Amygdala (tissue), 56 donors: ENCODE measurements around the gene ZNF239.
"Not testable (repeated sequence)": the region's sequence is repeated elsewhere in the genome, so short reads cannot be mapped to it uniquely, and the experiment has no call there.

Experiments used
- DNase-seq, 56 donors: peaks; one replicate each; lab custom pipeline; 2025; lab: John Stamatoyannopoulos, UW

Gene ZNF239

GRCh38 chr10:43584051-43584450 is 9.6 kb upstream of the ZNF239 start:
- DNase-seq, result no peak

GRCh38 chr10:43576580-43576979 is 2.2 kb upstream of the ZNF239 start:
- DNase-seq, result no peak

GRCh38 chr10:43576062-43576461 is 1.6 kb upstream of the ZNF239 start:
- DNase-seq, result no peak

GRCh38 chr10:43574906-43575305 is 490 bp upstream of the ZNF239 start:
- DNase-seq, result no peak

- DNase-seq, result no peak
These were observed 991 bp downstream of the ZNF239 start for GRCh38 chr10:43573250-43574000.

GRCh38 chr10:43570971-43571370 is 3.4 kb downstream of the ZNF239 start:
- DNase-seq, result no peak

- DNase-seq, result no peak
These were observed 4.7 kb downstream of the ZNF239 start for GRCh38 chr10:43569681-43570080.

- no peak for DNase-seq
These were observed 17.2 kb downstream of the ZNF239 start for GRCh38 chr10:43557214-43557613.

- not testable (repeated sequence) for DNase-seq
These were observed 30.7 kb downstream of the ZNF239 start for GRCh38 chr10:43543746-43544145.

- DNase-seq, result no peak
These were observed 49.8 kb downstream of the ZNF239 start for GRCh38 chr10:43524434-43525247.
